ENCODE data around the gene ENTHD1.
"Not testable (repeated sequence)": the region's sequence is repeated elsewhere in the genome, so short reads cannot be mapped to it uniquely, and the experiment has no call there.

The ENTHD1 gene

DNA sequence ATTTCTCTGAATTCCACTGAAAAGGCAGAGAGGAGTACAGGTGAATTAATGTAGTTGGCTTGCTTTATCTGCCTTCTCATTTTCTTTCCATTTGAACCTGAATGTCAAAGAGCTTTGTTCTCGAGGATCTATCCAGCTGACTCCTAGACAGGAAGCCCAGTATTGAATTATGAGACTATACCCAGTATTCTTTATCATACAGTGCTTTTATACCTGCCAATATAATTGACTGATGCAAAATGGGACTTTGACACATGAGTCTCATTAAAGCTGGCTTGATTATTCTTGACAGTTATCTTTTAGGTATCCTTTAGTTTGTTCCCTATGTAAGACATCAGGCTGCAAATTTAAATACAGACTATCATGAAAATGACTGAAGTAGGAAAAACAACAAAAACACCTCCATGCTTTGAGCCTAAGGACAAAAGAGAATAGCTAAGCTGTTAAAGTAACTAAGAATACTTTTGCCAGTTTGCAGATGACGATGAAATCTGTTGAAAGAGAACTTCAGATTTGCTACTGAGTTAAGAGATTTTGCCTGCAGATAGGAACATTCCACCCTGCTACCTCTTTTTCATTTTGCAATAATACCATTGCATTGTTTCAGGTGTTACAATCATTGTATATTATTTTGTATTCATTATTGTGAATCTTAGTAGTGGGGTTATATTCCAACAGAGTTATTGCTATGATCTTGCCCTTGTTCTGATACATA, 117.1 kb downstream of the ENTHD1 start:
- no peak for DNase-seq (ENCODE audit: low spot score)

GRCh38 chr22:39773976-39774539, 119.5 kb downstream of the ENTHD1 start:
- DNase-seq (ENCODE audit: low spot score), result no peak

GRCh38 chr22:39773503-39773902, 120.1 kb downstream of the ENTHD1 start:
- no peak for DNase-seq (ENCODE audit: low spot score)

- DNase-seq (ENCODE audit: low spot score), result no peak
Observed at GRCh38 chr22:39771486-39771885, 122.1 kb downstream of the ENTHD1 start.

DNA sequence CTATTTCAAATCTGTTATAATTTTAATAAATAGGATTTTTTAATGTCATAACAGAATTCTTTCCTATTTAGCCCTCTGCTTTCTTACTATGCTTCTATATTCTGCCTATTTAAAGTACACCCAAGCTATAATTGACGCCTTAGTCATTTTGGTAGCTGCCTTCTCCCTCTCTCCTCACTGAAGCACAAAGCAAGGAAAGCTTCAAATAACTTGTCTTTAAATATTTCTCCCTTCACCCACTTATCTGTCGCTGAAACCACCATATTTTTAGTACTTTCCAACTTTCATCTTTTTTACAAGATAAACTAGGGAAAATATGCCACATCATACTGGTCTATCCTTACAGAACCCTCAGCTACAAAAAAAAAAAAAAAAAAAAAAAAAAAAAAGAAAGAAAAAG, 127.9 kb downstream of the ENTHD1 start:
- no peak for DNase-seq (ENCODE audit: low spot score)

- no peak for DNase-seq (ENCODE audit: low spot score)
Observed at GRCh38 chr22:39765046-39765445, 128.5 kb downstream of the ENTHD1 start.

DNA sequence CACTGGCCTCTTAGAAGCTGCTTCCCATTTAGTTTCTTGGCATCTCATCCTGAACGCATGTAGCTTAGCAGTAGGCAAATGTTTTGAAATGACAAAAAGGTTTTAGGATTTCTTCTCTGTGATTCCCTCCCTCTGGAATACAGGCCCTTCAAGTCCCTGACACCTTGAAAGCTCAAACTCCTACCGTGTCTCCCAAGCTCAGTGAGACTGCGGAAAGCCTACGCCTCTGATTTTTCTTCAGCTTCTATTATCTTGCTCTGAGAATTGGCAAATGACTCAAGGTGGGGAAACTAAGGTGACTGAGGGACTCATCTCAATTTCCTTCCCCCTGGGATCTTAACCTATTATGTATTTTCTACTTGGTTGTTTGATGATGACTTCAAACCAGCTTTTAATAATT, 130.3 kb downstream of the ENTHD1 start:
- DNase-seq (ENCODE audit: low spot score), result no peak

DNA sequence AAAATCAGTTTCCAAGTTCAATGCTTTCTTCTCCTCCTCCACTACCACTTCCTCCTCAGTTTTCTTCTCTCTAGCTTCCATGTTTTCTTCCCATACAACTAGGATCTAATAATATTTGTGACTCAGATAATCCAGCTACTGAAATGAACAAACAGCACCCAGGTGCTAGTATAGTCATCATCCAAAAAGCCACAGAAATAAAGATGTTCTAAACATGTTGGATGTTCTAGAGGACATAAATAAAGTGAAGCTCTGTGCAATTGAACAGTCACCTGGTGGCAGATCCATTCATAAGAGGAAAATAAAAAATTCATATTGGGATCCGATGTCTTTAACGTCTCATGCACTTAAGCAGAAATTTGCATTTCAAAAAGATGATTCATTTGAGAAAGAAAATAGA, 142.8 kb downstream of the ENTHD1 start:
- DNase-seq (ENCODE audit: low spot score), result no peak

DNA sequence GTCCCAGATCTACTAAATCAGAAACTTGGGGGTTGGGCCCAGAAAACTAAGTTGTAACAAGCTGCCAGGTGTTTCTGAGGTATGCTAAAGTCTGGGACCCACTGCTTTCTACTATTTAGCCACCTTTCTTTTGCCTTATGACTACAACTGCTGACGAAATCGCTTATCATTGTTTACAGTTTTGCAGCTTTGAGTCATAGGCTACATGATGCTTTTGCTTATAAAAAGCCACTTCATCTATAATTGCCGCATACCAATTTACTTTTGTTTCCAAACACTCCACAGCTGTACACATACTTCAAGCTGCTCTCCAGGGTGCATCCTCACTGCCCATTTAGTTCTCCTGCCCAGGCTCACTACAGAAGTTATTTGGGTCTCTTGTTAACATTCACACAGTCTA, 144.7 kb downstream of the ENTHD1 start:
- DNase-seq (ENCODE audit: low spot score), result no peak

DNA sequence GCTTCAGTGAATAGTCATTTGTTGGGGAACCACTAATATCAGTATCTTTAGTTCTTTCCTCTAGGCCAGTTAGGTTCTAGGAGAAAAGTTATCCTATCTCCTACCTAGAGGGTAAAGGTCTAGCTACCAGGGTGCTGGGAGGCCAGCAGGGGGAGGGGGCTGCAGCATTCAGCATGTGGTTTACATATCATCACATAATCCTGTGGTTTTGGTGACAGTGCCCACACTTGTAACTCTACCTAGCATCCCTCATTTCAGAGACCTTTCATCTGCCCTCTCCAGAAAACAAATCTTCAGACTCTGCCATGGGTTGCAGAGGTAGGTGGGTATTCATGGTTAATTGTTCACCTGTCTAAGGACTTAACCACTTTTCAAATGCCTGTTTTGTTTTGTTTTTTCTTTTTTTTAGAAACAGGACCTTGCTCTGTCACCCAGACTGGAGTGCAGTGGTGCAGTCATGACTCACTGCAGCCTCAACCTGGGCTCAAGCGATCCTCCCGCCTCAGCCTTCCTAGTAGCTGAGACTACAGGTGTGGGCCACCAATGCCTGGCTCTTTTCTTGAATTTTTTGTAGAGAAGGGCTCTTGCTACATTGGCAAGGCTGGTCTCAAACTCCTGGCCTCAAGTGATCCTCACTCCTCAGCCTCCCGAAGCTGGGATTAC, 146.8 kb downstream of the ENTHD1 start:
- DNase-seq (ENCODE audit: low spot score), result no peak

- DNase-seq (ENCODE audit: low spot score), result no peak
Observed at GRCh38 chr22:39745789-39746188, 147.8 kb downstream of the ENTHD1 start.

GRCh38 chr22:39744353-39744752, 149.2 kb downstream of the ENTHD1 start:
- DNase-seq (ENCODE audit: low spot score), result no peak

- no peak for DNase-seq (ENCODE audit: low spot score)
Observed at GRCh38 chr22:39743935-39744334, 149.6 kb downstream of the ENTHD1 start.

- no peak for DNase-seq (ENCODE audit: low spot score)
Observed at GRCh38 chr22:39739338-39740027, 154.1 kb downstream of the ENTHD1 start.

DNA sequence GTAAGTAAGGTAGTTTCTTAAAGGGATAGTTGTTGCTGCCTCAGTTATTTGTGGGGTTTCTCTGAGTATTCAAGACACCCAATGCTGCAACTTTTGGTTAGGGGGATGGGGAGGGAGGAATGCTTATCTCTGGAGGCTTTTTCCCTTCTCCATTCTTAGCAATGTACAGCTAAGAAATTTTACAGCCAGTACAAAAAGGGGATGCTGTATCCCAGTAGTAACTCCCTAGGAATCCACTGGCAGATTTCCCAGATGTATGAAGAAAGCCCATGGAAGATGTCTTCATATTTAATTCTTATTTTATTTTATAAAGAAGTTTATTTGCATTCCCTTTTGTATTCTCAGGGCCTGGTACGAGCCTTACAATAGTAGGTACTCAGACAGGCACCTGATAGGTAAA, 154.8 kb downstream of the ENTHD1 start:
- DNase-seq (ENCODE audit: low spot score), result no peak

- DNase-seq (ENCODE audit: low spot score), result no peak
Observed at GRCh38 chr22:39735776-39736175, 157.8 kb downstream of the ENTHD1 start.

GRCh38 chr22:39734866-39735265, 158.7 kb downstream of the ENTHD1 start:
- DNase-seq (ENCODE audit: low spot score), result no peak

- not testable (repeated sequence) for DNase-seq (ENCODE audit: low spot score)
Observed at GRCh38 chr22:39734046-39734445, 159.5 kb downstream of the ENTHD1 start.

DNA sequence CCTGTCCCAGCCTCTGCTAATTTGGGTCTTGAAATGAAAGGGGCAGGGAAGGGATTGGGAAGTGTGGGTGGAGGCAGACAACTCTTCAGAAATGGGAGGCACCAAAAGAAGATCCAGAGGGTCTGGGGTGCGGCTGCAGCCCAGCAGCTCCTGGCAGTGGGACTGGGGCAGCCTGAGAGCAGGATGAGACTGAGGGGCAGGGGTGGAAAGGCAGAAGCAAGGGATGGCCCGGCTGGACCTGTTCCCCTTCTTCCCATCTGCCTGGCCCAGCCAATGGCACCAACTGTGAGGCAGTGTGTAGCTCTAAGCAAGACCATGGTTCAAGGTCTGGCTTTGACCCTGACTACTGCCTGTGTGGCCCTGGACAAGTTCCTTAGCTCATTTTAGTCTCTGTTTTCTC, 160.4 kb downstream of the ENTHD1 start:
- DNase-seq (ENCODE audit: low spot score), result no peak

DNA sequence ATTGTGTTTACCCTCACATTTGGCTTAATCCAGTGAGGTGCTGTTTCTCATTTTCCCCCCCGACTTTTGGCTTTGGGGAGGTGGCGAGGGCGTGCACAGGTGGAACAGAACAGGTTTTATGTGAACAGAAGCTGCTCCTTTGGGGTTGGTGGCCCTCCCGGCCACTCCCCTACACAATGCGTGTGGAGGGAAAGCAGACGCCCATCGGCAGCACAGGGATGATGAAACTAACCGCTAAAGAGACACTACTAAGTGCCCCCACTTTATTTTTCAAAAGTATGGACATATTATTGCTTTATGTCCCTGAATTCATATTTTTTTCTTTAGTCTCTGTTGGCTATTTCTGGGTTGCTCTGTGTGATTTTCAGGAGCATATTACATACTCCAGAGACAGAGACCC, 160.9 kb downstream of the ENTHD1 start:
- no peak for DNase-seq (ENCODE audit: low spot score)

DNA sequence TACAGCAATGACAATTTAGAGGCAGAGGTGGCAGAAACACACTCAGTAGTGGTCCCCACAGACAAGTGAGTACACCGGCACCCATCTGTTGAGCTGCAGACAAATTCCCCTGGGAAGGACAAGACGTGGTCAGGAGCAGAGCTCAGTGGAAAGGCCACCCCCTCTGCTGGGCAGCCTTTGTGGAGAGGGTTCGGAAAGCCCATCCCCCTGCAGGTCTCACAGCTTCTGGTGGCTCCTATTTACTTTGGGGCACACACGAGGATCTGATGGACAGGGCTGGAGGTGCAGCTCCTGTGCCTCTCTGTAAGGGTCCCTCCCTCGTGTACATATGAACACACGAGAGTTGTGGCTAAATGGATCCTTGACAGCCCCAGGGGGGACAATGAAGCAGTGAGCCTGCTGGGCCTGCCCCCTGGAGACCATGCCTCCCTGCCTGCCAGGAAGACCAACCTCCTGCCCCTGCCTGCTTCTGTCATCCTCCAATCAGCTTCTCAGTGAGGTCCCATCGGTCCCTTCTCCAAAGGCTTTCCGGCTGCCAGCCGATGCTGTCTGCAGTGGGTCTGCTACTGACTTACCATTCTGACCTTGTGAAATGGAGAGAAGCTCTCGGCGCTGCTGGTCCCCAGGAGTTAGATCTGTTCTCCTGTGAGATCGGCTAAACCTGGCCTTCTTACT, 161.5 kb downstream of the ENTHD1 start:
- DNase-seq (ENCODE audit: low spot score), result no peak

- no peak for DNase-seq (ENCODE audit: low spot score)
Observed at GRCh38 chr22:39731481-39731880, 162.1 kb downstream of the ENTHD1 start.
